Left cardiac atrium (tissue), 4 donors: Measurements from ENCODE around the gene KIFC3. TPM values are rescaled to one million over a fixed set of nuclear protein-coding genes. Genes with fewer than 3 reads are reported as not detected.
"Not testable (repeated sequence)": the region's sequence is repeated elsewhere in the genome, so short reads cannot be mapped to it uniquely, and the experiment has no call there.

Experiments
- ATAC-seq, 2 donors: fragments of 200-7000 bp; cut with Tn5 transposase; one replicate each; pipeline ENCODE4 v1.9.1; 2020; ENCODE audit warnings: mild to moderate bottlenecking in 2 of 2, moderate library complexity in 2 of 2
- DNase-seq: peaks from one replicate; pipeline ENCODE4 v3.0.0-alpha.2; 2020
- intact Hi-C, 2 donors: fragments of 100-400 bp; cut with DNase I; formaldehyde crosslinking; loops; one replicate each; pipeline versions ENCODE4 v1.14.1 to v1.15.1; 2022 to 2023
- total RNA-seq, 2 donors: library from RNA; stranded (reverse); fragmentation: NEBNext Ultra II Directional; extraction: Animal tissue kit (Norgen Biotek cat#: 25700); gene quantifications; one replicate each; pipeline ENCODE4 v1.2.1, GENCODE V29; 2021
- donor health status: DM: no; HTN: yes; CAD: no.
- donor health status: DM: no; HTN: yes; CAD: no; lungs with severe emphysema.
- donor health status: DM: yes; HTN: yes; CAD: no.
- donor health status: Dilated cardiomyopathy.

The KIFC3 gene
- total RNA-seq, 2 donors from 2014 or later = 37.1 to 55.4 TPM

DNA sequence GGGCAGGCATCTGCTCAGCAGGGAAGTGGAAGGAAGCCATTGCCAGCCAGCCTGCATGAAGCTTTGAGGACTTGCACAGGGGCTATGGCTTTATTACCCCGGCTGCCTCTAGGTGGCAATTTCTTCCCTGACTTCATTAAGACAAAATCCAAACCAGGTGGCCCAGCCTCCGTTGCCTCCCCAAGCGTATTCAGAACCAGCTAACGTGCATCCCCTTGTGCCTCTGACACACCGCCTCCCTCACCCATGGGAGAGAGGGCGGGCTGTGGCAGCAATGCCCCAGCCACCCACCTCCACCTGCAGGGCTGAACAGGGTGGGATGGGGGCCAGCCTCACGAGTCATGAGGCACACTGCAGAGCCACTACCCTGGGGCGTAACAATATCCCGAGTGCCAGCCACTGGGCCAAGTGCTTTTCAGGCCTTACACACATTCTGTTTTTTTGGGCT, 6.8 kb downstream of the KIFC3 start:
- ATAC-seq = no peak
- intact Hi-C loops = loop anchor here in 1 of 2 donors (5.0 kb wide), 1 partner anchor 33 kb away; no protein-coding TSS in a partner anchor
- DNase-seq = no peak

DNA sequence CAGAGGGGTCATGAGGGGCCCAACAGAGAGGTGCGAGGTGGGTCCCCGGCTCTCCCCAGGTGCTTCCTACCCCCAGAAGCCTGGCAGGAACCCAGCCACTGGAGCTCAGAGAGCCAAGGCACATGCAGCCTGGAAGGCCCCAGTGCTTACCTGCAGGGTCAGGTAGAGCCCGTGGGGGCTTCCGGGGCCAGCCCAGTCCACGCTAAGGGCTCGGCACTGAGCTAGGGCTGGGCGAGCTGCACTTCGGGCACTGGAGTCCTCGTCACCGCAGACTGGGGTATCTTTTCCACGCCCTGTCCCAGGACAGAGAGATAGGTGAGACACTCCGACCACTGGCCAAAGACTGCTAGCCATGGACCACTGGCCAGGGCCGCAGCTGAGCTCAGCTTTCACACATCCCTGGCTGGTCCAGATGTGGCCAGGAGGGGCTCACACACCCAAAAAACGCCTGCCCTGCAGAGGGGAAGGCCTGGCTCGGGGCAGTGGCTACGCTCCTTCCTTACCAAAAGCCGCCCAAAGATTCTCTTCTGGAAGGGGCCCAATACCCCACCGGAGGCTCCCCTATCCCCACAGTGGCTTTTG, 7.4 kb downstream of the KIFC3 start:
- DNase-seq (no peak), ATAC-seq (no peak)
- intact Hi-C loops = loop anchor here in 1 of 2 donors (5.0 kb wide), 1 partner anchor 33 kb away; no protein-coding TSS in a partner anchor

DNA sequence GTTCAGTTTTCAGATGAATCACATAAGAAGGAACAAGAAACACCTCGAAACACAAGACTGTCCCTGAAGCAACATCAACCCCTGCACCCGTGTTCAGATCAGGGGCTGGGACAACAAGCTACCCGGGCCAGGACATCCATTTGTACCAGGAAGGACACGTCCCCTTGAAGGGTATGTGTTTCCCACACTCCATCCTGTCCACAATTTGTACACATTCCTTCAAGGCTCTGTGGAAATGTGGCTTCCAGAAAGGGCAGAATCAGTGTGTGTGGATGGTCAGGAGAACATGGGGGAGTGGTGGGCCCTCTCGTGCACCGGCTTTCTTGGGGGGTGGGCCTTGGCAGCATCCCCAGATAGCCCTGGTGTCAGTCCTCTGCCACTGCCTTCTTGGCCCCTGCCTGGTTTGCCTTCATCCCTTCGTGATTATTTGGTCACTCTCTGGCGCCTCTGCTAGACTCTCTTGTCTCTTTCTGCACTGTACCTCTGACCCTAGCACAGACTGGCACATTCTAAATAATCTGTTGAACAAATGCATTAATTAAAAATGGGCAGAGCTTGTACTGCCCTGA, 10.3 kb downstream of the KIFC3 start:
- DNase-seq (no peak), ATAC-seq (no peak)
- intact Hi-C loops = no loop called here

DNA sequence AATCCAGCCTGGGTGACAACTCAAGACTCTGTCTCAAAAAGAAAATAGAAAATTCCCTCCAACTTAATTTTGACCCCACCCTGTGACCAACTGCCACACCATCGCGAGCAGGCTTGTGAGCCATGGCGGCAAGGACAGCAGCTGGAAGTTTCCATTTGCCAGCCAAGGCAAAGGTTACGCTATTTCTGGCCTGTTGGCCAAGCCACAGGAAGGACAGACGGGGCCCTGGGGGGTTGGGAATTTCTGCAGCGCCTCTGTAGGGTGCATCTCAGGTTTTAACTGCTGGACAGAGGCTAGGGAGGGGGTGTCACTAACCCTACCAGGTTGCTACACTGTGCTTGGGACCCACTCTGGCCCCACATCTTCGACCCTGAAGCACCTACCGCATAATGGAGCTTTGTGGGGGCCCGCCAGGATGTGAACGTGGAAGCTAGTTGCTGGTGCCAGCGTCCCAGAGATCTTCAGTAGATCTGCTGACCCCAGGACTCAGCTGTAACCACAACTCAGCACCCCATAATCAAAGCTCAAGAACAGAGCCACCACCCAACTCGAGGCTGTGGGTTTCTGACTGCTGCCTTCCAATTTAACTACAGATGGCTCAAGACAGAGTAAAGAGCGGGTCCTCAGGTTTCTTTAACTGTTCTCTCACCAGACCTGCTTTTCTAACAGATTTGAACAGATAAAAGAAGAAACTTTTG, 10.9 kb downstream of the KIFC3 start:
- DNase-seq (no peak), ATAC-seq (peak; percentile 38 to 55)
- intact Hi-C loops = no loop called here

DNA sequence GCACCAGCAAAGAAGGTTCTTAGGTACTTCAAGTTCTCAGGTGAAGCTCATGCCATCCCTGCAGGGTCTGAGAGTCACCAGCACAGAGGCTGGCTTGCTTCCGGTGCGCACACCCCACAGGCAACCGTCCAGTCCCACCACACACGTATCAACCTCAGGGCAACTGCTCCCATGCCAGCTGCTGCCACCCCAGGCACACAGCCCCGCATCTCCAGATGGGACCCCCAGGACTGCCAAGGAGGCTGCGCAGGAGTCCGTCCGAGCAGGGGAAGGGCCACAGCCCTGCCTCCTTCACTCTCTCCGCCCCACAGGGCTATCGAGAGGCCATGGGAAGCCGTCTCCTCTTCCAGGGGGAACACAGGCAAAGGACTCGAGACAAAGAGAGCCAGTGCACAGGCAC, 13.3 kb downstream of the KIFC3 start:
- intact Hi-C loops = no loop called here
- ATAC-seq (no peak), DNase-seq (no peak)

DNA sequence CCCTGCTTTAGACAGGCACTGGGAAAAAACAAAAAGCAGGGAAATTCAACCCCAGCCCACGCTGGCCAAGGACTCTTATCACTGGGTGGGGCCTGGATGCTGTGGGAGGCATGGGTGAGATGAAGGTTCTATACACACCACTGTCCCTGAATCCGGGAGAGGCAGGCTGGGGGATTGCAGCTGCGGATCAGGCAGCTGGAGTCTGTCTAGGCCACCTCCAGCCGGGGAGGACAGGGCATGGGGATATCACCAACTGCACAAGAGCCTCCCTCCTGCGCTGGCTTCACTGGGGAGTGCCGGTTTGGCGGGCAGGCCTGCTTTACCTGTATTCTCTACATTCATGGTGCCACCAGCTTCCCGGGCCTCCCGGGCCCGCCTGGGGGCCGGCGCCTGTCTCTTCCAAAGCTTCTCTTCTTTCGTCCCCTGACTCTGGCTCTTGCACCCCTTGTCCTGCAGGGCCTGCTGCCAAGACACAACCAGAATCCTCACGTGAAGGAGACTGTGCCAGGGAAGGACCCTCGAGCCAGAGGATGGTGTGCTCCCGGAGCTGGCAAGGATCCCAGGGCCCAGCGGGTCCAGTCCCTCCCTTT, 13.9 kb downstream of the KIFC3 start:
- intact Hi-C loops = no loop called here
- no peak for DNase-seq
- ATAC-seq = peak in 1 of 2 donors; percentile 50

DNA sequence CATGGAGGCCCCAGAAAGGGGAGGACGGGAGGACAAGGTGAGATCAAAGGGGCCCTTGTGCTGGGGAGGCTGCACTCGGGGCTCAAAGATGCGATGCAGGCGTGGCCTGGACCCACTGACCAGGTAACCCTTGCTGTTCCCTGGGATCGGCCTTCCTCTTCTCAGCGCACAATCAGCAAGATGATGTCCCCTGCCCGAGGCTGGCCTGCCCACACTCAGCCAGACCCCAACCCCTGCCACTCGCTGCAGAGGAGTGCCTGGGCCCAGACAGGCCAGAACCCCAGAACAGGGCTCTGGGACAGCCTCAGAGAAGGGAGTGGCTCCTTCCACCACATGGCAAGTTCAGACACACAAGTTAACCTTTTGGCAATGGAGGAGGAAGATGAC, 14.8 kb downstream of the KIFC3 start:
- intact Hi-C loops = no loop called here
- ATAC-seq (no peak), DNase-seq (no peak)

DNA sequence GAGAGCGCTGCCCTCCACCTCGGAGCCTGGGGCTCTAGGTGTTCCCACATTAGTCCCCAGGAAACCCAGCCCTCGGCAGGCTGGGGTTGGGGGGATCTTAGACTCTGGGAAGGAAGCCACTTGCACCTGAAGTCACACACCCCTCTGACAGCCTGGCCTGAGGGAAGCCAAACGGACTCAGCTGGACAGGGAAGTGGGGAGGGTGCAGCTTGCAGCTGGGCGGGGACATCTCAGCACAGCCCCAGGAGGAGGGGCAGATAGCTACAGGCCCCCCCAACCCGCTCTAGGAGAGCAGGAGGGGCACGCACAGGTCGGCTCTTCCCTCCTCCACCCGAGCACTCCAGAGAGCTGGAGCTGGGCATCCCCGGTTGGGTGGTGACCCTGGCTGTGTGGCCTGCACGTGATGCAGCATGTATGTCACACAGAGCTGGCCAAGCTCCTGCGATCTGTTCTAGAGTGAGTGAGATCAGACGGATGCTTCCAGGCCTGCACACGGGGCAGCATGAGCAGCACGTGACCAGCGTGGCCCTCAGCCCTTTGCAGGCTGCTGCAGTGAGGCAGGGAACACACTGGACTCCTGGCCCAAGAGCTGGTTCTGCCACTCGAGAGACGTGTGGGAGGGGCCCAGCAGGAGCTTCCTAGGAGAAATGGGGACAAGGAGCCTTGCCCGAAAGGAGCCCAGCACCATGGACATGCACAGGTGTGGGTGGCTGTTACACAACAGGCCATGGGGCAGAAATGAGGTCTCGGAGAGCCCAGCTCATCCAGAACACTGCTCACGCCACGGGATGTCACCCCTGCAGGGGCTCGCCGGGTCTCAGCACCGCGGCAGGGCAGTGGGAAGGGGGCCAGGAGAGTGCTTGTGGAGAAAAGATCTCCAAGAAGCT, 15.4 kb downstream of the KIFC3 start:
- ATAC-seq = peak; percentile 60 to 86
- DNase-seq = peak; percentile 79
- intact Hi-C loops = no loop called here

DNA sequence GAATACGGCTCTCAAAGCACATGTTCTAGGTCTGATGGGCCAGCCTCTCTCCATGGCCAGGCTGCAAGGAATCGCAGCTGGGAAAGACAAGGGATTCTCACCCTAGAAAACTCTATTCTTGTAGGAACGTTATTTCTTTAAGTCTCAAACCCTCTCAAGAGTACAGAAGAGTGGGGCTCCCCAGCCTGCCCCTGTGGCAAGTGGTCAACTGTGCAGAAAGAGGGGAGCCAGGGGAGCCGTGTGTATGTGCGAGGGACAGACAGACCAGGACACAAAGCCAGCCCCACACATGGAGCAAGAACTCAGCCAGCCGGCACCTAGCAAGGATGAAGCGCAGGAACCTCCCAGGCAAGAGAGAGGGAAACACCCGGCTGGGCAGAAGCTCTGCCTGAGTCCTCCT, 16.4 kb downstream of the KIFC3 start:
- DNase-seq = no peak
- intact Hi-C loops = no loop called here
- no peak for ATAC-seq

DNA sequence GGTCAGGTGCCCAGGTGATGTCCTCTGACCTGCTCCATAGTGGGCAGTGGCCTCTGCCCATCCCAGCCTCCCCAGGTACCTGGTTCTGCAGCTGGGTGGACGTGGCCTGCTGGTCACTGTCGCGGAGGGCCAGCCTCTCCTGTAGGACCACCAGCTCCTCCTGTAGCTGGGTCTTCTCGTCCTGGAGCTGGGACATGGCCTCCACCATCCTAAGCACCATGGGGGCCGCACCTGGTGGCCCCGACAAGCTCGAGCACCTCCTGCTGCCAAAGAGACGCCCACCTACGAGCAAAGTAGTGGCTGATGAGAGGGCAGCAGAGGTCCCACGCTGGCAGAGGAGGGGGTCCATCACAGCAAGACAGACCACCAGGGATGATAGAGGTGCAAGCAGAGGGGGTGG, 16.9 kb downstream of the KIFC3 start:
- intact Hi-C loops = no loop called here
- ATAC-seq (no peak), DNase-seq (no peak)

DNA sequence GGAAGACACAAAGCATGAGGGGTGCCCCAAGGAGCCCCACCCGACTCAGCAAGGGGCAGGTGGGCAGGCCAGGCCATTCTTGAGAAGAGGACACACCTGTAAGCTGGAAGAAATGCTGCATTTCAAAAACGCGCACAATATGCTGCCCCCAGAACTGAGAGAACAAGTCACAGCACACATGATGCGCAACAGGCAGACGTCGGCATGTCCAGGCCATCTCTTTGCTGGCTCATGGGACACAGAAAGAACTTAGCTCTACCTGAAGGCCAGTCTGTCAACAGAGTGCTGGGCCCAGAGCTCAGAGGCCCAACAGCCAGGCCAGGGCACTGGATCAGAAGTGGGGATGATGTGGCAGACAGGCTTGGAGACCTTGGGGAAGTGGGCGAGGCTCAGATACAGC, 18.0 kb downstream of the KIFC3 start:
- intact Hi-C loops = no loop called here
- DNase-seq (no peak), ATAC-seq (no peak)

DNA sequence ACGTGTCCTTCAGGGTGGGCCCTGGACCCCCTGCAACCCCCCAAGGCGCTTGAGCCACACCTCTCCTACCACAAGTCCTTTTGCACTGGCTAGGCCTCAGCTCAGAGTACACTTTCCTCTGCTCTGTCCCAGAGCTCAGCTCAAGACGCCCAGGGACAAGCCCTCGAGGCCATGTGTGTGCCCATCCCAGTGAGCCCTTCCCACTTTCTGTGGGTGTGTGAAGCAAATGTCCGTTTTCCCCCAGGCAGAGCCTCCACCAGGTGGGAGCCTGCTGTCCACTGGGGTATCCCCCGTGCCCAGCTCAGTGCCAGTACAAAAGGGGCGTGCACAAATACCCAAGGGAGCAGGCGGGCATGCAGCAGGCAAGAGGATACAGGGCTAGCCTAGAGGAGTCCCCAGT, 18.4 kb downstream of the KIFC3 start:
- intact Hi-C loops = no loop called here
- ATAC-seq = no peak
- no peak for DNase-seq

DNA sequence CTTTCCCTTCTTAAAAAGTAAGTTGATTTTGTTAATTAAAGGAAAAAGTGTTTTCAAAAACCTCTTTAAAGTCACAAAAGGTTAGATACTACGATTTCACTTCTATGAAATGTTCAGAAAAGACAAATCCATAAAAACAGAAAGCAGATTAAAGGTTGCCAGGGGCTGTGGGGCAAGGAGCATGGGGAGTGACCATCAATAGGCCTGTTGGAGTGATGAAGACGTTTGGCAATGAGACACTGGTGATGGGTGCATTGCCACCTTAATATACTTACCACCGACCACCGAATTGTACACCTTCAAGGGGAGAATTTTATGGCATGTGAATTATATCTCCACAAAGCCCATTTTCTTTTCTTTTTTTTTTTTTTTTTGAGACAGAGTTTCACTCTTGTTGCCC, 19.2 kb downstream of the KIFC3 start:
- intact Hi-C loops = no loop called here
- ATAC-seq (no peak), DNase-seq (no peak)

DNA sequence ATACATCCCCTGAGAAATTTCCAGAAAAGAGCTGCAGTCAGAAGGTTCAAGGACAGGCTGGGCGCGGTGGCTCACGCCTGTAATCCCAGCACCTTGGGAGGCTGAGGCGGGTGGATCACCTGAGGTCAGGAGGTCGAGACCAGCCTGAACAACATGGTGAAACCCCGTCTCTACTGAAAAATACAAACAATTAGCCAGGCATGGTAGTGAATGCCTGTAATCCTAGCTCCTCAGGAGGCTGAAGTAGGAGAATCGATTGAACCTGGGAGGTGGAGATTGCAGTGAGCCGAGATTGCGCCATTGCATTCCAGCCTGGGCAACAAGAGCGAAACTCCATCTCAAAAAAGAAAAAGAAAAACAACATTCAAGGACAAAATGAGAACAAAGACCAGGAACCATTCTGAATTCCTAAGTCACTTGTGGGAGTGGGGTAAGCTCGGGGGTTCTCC, 19.7 kb downstream of the KIFC3 start:
- intact Hi-C loops, DNase-seq, ATAC-seq: not testable (repeated sequence)

DNA sequence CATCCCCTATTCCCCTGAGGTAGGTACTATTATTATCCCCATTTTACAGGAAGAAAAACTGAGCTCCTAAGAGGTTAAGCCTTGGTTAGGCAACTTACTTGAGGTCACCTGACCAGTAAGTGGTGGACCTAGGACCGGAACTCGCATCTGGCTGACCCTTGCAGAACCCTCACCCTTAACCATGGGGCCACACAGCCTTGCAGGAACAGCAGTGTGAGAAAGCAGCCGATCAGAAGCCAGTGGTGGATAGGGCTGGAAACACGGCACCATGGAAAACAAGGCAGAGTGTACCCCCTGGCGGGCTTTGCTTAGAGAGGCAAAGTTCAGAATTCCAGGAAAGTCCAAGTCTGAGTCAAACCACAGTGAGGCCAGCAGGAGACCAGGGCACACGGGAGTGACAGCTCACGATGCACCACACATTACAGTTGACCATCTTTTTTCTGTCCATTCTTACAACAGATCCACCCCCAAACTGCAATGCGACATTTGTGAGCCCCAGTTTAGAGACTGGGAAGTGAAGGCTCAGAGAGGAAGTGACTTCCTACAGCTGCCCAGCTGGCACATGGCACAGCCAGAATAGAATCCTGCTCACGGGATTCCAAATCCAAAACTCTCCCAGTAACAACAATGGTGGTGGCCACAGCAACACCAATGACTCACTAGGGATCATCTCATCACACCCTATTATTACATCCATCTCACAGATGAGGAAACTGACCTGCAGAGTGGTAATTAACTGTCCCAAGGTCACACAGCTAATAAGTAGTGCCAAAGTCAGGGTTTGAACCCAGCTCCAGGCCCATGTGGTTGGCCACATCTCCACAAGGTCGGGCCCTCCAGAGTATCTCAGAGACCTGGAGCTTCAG, 20.3 kb downstream of the KIFC3 start:
- ATAC-seq (peak in 1 of 2 donors; percentile 9), DNase-seq (no peak)
- intact Hi-C loops = no loop called here

DNA sequence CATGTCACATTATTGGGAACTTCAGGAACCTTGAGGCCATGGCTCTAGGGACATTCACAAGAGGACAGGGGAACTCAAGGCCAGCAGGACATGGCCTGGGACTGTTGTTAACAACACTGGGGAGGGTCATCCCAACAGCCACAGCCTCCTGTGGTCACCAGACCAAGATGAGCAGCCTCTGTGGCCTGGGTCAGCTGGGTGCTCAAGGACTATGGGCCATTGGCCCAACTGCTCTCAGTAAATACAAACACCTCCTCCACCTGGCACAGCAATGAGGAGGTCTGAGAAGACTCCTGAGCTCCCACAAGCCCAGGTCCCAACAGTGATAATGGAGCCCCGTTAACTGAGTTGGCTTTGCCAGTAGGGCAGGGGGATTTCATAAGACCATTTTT, 20.9 kb downstream of the KIFC3 start:
- intact Hi-C loops = no loop called here
- DNase-seq = no peak
- ATAC-seq = no peak

DNA sequence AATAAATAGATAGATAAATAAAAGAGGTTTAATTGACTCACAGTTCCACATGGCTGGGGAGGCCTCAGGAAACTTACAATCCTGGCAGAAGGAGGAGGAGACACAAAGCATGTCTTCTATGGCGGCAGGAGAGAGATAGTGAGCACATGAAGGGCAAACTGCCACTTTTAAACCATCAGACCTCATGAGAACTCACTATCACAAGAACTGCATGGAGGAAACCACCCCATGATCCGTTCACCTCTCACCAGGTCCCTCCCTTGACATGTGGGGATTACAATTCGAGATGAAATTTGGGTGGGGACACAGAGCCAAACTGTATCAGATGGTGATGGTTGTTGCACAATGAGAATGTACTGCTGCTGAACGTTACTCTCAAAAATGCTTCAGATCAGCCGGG, 22.5 kb downstream of the KIFC3 start:
- intact Hi-C loops, ATAC-seq, DNase-seq: not testable (repeated sequence)

DNA sequence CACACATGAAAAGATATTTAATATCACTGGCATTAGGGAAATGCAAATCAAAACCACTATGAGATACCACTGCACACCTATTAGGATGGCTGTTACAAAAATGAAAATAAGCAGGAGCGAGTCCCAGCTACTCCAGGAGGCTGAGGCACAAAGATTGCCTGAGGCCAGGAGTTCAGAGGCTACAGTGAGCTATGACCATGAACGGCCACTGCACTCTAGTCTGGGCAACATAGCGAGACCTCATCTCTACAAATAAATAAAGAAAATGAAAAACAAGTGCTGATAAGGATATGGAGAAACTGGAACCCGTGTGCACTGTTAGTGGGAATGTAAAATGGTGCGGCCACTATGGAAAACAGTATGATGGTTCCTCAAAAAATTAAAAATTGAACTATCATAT, 23.6 kb downstream of the KIFC3 start:
- ATAC-seq (no peak), DNase-seq (no peak)
- intact Hi-C loops = no loop called here
